B cell (primary cell): ENCODE data around the gene KLHL2.
"Not testable (repeated sequence)": the region's sequence is repeated elsewhere in the genome, so short reads cannot be mapped to it uniquely, and the experiment has no call there.

Experiments
- CTCF ChIP-seq: fragments of 200-600 bp; IDR thresholded peaks from one replicate; pipeline ENCODE4 v1.8.0; 2022; ENCODE audit warnings: antibody characterized with exemption, mild to moderate bottlenecking
- EZH2 ChIP-seq: IDR thresholded peaks from 2 replicates; pipeline ENCODE4 v1.6.1; 2012; ENCODE audit warnings: borderline replicate concordance, low read depth, mild to moderate bottlenecking, moderate library complexity, low read length; ENCODE audit not compliant: insufficient read depth, poor library complexity, severe bottlenecking

GRCh38 chr4:165256074-165256659, 48.8 kb downstream of the KLHL2 start:
- not testable (repeated sequence) for TF ChIP-seq CTCF, EZH2
